Measurements from ENCODE around the gene SIAH2.

DNA sequence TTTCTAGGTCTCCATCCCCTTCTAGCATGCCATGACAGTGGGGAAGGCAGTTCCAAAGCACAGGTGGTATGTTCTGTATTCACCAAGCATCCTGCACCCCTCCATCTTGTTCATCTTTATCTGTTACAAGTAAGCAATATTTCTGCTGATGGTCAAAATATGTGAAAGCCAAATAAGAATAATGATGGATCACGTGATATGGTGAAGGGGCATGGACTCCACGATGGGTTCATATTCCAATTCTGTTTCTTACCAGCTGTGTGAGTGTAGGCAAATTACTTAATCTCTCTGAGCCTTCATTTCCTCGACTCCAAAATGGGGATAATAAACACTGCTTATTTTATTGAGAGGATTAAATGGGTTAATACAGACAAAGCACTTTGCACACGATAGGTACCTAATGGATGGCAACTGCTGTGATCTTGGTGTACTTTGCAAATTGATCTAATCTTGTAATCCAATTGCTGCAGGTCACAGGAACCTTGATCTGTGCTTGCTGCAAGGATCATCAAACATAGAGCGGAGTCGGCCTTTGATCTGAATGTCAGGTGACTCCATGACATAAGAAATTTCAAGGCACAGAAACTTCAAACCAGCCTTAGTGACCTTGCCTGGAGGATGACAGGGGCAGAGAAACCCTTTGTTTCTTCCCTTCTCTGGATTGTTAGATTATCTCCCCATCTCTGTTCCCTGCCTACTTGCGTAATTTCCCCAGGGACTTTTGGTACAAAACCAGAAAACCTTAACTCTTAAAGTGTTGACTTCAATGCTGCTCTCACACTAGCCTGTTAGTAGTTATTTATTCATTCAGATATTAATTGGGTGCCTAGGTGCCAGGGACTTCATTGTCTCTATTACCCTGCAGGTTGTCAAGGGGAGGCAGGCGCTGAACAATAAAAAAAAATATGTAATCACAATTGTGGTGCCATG is 25.8 kb downstream of the SIAH2 start:
- TF ChIP-seq SP1 (IDR thresholded peaks at IDR 0.05) = no peak
- TF ChIP-seq LEF1 (IDR thresholded peaks at IDR 0.05; ENCODE audit: borderline replicate concordance) = no peak
- no peak for TF ChIP-seq ELF4 (IDR thresholded peaks at IDR 0.05)
- TF ChIP-seq BHLHE40 (IDR thresholded peaks at IDR 0.05; ENCODE audit: borderline replicate concordance) = no peak
- TF ChIP-seq L3MBTL2 (conservative IDR thresholded peaks at IDR 0.05) = no peak
- TF ChIP-seq ZNF384 (IDR thresholded peaks at IDR 0.05) = no peak
- no peak for TF ChIP-seq FOXA1 (IDR thresholded peaks at IDR 0.05)
- TF ChIP-seq SUZ12 (IDR thresholded peaks at IDR 0.05) = no peak
- no peak for TF ChIP-seq HDGF (IDR thresholded peaks at IDR 0.05; ENCODE audit: borderline replicate concordance)
- TF ChIP-seq, protein P1, sequence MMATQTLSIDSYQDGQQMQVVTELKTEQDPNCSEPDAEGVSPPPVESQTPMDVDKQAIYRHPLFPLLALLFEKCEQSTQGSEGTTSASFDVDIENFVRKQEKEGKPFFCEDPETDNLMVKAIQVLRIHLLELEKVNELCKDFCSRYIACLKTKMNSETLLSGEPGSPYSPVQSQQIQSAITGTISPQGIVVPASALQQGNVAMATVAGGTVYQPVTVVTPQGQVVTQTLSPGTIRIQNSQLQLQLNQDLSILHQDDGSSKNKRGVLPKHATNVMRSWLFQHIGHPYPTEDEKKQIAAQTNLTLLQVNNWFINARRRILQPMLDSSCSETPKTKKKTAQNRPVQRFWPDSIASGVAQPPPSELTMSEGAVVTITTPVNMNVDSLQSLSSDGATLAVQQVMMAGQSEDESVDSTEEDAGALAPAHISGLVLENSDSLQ (IDR thresholded peaks at IDR 0.05) = no peak
